CD4-positive, alpha-beta T cell treated with Interleukin-6 for 4 hours (primary cell): ENCODE measurements around the gene PRR20G.
"Not testable (repeated sequence)": the region's sequence is repeated elsewhere in the genome, so short reads cannot be mapped to it uniquely, and the experiment has no call there.

ENCODE experiments used
- DNase-seq: peaks from one replicate; pipeline ENCODE4 v3.0.0-alpha.2; 2020; ENCODE audit warnings: mixed read lengths

The PRR20G gene

DNA sequence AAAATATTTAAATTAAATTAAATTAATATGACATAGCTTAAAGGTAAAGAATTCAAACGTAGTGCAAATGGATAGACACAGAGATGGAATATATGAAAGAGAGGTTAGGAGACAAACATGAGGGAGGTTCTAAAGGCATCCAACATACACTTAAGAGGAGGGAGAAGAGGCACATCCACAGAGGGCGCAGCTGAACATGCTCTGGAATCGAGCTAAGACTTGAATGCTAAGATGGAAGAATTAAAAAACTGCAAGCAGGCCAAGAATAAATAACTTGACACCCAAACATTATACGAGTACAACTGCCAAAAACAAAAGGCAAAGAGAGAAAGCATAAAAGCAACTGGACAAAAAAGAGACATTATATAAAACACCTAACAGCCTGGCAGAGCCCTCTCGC, 9.1 kb upstream of the PRR20G start:
- no peak for DNase-seq

DNA sequence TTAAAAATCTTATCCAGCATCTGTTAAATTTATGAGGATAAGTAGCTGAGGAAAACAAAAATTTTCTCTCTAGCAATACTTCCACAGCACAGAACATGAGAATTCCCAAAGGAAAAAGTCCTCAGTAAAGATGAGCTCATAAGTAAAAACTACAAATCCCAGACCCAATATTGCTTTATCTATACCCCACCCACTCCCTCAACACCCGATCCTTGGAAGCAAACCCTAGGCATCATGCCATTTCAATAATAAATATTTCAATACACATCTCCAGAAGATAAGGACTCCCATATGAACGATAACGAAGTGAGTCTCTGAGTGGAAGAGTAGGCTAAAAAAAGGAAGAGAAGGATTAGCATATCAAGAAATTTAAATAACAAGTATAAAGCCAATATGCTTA, 8.3 kb upstream of the PRR20G start:
- DNase-seq, result no peak

GRCh38 chr3:127293650-127294049, 5.8 kb upstream of the PRR20G start:
- DNase-seq, result not testable (repeated sequence)

DNA sequence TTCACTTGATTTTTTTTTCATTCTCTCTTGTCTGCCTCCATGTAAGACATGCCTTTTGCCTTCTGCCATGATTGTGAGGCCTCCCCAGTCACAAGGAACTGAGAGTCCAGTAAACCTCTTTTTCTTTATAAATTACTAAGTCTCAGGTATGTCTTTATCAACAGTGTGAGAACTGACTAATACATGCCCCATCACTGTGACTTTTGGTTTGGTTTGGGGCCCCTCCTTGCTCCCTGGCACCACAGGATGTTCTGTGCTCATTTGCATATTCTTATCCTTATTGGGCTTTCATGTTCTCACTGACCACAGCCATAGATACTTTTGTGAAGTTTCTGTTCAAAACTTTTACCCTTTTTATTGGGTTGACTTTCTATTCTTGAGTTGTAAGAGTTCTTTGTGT, 3.8 kb upstream of the PRR20G start:
- DNase-seq, result no peak

GRCh38 chr3:127291114-127291513, 3.3 kb upstream of the PRR20G start:
- no peak for DNase-seq

GRCh38 chr3:127289706-127290575, 2.1 kb upstream of the PRR20G start:
- no peak for DNase-seq

DNA sequence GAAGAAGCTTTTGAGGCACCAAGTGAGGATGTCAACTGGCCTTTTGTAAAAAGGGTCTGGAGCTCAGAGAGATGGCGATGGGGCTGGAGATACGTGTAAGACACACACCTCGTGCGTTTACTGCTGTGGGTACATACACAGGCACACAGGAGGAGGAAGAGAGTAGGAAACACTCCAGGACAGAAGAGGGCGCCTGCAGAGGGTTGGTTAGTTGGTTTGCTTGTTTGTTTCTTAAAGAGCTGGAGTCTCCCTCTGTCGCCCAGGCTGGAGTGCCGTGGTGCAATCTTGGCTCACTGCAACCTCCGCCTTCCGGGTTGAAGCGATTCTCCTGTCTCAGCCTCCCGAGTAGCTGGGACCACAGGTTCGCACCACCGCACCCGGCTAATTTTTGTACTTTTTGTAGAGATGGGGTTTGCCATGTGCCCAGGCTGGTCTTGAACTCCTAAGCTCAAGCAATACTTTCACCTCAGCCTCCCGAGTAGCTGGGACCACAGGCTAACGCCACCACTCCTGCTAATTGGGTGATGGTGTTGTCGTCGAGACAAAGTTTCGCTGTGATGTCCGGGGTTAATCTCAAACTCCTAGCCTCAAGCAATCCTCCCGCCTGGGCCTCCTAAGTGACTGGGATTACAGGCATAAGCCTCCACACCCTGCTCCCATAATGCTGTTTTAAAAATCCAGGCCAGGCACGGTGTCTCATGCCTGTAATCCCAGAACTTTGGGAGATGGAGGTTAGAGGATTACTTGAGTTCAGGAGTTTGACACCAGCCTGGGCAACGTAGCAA, 1.3 kb upstream of the PRR20G start:
- no peak for DNase-seq

GRCh38 chr3:127288343-127288742, 497 bp upstream of the PRR20G start:
- no peak for DNase-seq

DNA sequence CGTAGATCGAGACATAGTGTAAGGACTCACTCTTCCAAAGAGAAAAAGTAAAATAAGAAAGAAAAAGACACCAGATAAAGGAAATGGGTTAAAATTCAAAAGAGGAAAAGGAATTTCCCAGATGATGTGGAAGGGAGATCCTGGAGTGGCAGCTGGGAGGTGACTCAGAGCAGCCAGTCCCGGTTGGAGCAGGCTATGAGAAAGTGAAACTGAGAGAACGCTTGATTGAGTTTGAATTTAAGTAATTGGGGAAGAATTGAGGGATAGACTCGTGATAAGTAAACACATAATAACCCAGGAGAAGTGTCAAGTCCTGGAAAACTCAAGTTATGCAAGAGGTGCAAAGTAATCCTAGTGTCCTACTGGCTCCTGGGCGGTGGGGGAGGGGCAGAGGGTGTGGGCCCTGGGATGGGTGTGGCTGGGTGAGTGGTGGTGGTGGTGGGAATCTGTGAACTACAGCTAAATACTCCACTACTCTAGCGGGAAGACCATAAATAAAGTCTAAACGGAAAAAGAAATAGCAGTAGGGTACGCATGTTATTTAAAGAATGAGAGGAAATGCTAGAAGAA, 1.2 kb downstream of the PRR20G start:
- no peak for DNase-seq

DNA sequence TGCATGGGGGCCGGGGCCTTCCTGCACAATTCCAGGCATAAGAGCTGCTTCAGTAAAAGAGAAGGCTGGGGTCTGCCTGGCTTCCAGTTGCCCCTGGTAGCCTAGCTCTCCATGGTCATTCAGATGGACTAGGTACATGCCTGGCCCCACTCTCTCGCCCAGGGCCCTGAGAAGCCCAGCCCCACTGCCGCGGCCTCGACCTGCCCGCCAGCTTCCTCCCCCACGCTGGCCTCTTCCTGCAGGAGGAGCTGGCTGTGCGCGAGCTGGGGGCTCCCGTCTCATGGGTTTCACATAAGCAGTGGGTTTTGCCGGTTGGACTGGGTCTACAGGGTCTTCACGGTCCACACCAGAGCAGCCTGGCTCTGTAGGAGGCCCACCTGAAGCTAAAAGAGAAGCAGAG, 3.6 kb downstream of the PRR20G start:
- no peak for DNase-seq

DNA sequence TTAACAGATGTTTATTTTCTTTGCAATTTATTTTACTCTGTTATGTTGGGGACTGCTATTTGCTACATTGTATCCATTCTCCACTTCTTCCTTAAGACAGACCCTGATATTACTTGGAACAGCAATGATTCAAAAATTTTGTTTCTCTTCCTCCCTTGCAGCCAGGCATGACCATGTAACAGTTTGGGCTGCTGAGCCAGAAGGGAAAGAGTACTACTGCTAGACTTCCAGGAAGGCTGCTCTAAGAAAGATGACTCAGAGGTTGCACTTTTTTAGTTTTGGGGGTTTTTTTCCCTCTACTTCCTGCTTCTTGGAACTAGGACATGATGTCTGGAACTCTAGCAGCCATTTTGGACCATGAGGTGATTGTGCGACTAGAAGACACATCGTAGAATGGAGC, 10.3 kb downstream of the PRR20G start:
- DNase-seq, result no peak

DNA sequence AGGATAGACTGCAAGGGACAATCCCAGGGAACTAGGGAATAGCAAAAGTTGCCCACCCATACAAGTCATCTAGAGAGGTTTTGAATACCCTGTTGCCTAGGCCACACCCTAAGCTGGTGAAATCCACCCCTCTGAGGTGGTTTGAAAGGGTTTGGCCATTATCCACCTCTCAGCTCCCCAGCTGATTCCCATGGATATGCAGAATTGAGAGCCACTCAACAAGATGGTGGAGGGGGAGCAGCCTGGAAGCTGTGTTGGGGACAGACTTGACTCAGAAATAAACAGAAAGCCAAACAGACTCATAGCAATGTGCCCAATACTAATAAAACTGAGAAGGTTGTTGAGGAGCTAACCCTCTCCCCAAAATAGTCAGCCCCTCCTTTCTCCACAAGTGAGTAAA, 10.9 kb downstream of the PRR20G start:
- no peak for DNase-seq

DNA sequence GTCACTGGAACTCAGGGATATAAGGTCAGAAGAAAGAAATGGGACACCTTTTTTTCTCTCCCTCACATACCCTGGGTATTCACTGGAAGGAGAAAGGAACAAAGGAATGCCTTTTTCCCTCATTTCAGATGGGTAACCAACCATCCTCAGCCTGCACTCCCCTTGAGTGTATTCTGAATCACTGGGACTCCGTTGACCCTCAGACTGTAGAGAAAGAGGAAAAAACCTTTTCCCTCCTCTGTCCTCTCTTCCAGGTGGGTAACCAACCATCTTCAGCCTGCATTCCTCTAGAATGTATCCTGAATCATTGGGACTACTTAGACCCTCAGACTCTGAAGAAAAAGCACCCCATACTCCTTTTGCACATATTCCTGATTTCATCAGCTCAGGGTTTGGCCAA, 11.4 kb downstream of the PRR20G start:
- no peak for DNase-seq

DNA sequence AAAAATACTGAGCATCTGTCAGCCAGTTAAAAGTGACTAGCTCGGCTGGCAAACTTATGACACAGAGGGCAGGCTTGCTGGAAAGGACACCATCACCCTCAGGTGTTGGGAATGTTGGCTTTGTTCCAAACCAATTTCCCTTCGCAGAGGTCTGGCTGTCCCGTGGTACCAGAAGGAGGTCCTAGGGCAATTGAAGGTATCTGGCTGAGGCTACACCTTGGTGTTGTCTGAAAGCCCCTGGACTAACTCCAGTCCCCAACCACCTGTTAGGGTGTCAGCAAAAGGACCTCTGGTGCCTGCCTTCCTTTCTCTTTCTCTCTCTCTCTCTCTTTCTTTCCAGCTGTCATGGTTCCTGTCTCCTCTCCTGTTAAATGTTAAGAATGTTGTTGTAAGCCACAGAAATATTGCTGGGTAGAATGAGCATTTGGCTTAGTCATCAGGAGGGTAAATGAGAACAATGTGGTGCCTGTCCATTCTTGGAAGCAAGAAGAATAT, 12.5 kb downstream of the PRR20G start:
- DNase-seq, result no peak

GRCh38 chr3:127274200-127274760, 13.6 kb downstream of the PRR20G start:
- DNase-seq, result no peak

DNA sequence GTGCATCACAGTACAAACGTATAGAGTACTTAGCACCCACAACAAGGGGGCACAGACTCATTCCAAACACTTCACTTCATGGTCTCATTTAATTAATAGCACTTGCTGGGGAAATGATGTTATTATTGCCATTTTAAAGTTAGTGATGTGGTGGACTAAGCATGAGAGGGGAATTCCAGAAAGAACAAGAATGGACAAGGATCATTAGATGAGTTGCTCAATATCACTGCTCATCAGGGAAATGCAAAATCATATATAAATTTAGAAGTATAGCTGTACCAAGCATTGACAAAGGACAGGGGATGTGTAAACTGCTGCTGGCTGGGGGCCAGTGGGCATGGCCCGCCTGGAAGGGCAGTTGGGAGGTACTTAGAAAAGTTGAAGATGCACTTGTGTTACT, 14.6 kb downstream of the PRR20G start:
- DNase-seq, result no peak

DNA sequence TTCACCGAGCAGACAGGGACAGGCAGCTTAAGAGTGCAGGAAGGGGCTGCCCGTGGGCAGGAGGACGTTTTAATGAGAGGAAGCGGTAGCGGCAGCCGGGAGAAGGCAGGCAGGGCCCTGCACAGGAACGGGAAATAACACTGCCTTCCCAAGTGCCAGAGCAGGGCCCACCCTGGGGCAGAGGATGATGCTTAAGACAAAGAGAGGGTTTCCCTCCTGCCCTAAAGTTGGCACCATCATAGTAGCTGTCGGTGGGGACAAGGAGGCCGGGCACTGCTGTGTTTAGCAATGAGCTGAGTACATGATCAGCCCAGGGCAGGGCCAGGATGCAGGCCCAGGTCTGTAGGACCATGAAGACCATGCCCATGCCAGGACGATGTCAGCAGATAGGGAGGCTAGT, 21.7 kb downstream of the PRR20G start:
- DNase-seq, result no peak

DNA sequence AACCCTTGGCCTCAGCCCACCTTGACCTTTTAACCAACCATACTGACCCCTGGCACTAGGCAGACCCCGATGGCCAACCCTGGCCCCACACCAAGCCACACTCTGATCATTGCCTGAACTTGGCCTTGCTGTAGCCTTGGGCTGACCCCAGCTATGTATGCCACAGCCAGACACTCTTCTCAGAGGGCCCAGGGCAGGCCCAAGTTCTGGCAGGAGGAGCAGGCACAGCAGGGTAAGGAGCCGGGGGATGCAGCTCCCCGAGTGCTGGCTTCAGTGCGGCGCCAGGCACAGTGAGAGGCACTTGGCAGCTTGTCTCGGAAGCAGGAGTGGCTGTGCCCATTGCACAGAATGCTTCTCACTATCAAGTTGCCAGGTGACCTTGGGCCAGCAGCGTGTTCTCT, 22.3 kb downstream of the PRR20G start:
- no peak for DNase-seq

GRCh38 chr3:127264794-127265514, 22.9 kb downstream of the PRR20G start:
- DNase-seq, result no peak

- DNase-seq, result no peak
Measured at GRCh38 chr3:127264292-127264691, 23.6 kb downstream of the PRR20G start.

GRCh38 chr3:127263586-127264231, 24.1 kb downstream of the PRR20G start:
- no peak for DNase-seq

DNA sequence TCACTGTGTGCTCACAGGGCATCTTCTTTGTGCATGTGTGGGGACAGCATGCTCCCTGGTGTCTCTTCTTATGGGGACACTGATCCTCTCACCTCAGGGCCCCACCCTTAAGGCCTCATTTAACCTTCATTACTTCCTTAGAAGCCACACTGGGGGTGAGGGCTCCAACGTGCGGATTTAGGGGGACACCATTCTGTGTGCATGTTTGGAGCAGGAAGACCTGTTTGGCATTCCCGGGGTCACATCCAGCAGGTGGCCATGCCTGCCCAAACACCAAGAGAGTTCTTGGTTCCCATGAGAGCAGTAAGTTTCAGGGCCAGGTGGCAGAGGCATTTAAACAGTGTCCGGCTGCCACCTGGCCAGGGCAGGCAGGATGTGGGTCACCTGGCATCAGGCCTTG, 24.8 kb downstream of the PRR20G start:
- no peak for DNase-seq
